NB4 (cell line): ENCODE measurements around the gene CNTNAP2.

Experiments used
- DNase-seq: peaks from one replicate; pipeline ENCODE4 v3.0.0; 2010; ENCODE audit warnings: low read depth
- H3K4me3 ChIP-seq: one replicate; pipeline ENCODE4 v1.5.1; 2011; ENCODE audit warnings: mild to moderate bottlenecking, low read depth, low read length, moderate library complexity
- CTCF ChIP-seq: IDR thresholded peaks from one replicate; pipeline ENCODE4 v1.5.1; 2012; ENCODE audit warnings: low read depth, low read length
- MAX ChIP-seq: IDR thresholded peaks from 2 replicates; pipeline ENCODE4 v1.6.1; 2011; ENCODE audit warnings: low read depth, low read length
- MYC ChIP-seq: IDR thresholded peaks from 2 replicates; pipeline ENCODE4 v1.6.1; 2011; ENCODE audit warnings: low read depth, low read length
- POLR2A ChIP-seq: IDR thresholded peaks from 2 replicates; pipeline ENCODE4 v1.6.1; 2011; ENCODE audit warnings: mild to moderate bottlenecking; ENCODE audit not compliant: insufficient read length; ENCODE audit errors: extremely low read depth

CNTNAP2 gene

GRCh38 chr7:146206270-146206669 is 89.7 kb downstream of the CNTNAP2 start:
- TF ChIP-seq POLR2A (no peak), CTCF (no peak), MYC (no peak), MAX (no peak)
- no peak overlapping the region for H3K4me3 ChIP-seq
- DNase-seq = no peak

GRCh38 chr7:146208492-146208891 is 91.9 kb downstream of the CNTNAP2 start:
- DNase-seq = no peak
- H3K4me3 ChIP-seq = no peak overlapping the region
- TF ChIP-seq MYC (no peak), POLR2A (no peak), CTCF (no peak), MAX (no peak)

GRCh38 chr7:146214842-146215241 is 98.2 kb downstream of the CNTNAP2 start:
- no peak for TF ChIP-seq MAX
- no peak overlapping the region for H3K4me3 ChIP-seq
- no peak for DNase-seq

- no peak overlapping the region for H3K4me3 ChIP-seq
- TF ChIP-seq MYC (no peak), CTCF (no peak), MAX (no peak), POLR2A (no peak)
- DNase-seq = no peak
Observed at GRCh38 chr7:146216396-146217041, 99.9 kb downstream of the CNTNAP2 start.

- TF ChIP-seq POLR2A (no peak), CTCF (no peak), MAX (no peak), MYC (no peak)
- no peak for DNase-seq
- H3K4me3 ChIP-seq = no peak overlapping the region
Observed at GRCh38 chr7:146223851-146224250, 107.2 kb downstream of the CNTNAP2 start.

- TF ChIP-seq CTCF (no peak), POLR2A (no peak), MYC (no peak), MAX (no peak)
- DNase-seq = no peak
- H3K4me3 ChIP-seq = no peak overlapping the region
Observed at GRCh38 chr7:146232604-146233003, 116.0 kb downstream of the CNTNAP2 start.
